Frontal cortex (tissue), 4 donors: Measurements from ENCODE around the gene PGR. TPM values are rescaled to one million over a fixed set of nuclear protein-coding genes. Genes with fewer than 3 reads are reported as not detected.
A peak's percentile ranks its signal among the peaks of the same experiment; 100 is the strongest.

ENCODE experiments used
- DNase-seq, 2 donors: peaks; one replicate each; pipeline ENCODE4 v3.0.0; 2012; ENCODE audit warnings: low spot score in 2 of 2
- FAIRE-seq: peaks from 2 replicates; lab custom pipeline; 2012; peaks lifted over from hg19 to GRCh38; lab: Jason Lieb, UNC
- total RNA-seq: library from RNA; depleted of rRNA; stranded (reverse); fragments of >200 nt; gene quantifications from one replicate; pipeline ENCODE4 v1.2.3, GENCODE V29; 2014
- donor health status: control.
- donor health status: control.
- donor health status: control.

PGR gene
- under 0.01 TPM for total RNA-seq

DNA sequence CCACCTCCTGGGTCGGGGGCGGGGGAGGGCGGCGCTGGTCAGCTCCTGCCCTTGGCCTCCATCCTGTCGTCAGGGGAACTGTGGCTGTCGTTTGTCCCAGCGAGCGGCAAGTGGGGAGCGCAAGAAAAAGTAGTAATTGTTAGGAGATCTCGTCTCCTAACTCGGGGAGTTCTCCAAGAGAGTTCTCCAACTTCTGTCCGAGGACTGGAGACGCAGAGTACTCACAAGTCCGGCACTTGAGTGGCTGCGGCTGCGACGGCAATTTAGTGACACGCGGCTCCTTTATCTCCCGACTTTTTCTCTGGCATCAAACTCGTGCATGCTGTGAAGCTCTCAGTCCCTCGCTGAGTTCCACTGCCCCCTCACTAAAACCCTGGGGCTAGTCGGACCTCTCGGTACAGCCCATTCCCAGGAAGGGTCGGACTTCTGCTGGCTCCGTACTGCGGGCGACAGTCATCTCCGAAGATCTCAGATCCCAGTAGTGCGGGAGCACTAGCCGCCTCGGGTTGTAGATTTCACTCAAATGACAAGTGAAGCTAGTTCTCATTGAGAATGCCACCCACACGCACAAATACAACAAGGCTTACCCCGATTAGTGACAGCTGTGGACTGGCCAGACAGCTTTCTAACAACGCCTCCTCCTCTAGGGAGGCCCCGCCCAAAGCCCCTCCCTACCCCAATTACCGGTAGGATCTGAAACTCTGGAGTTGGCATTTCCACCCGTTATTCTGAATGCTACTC is at the start of gene PGR:
TSS of gene PGR (minus strand) at position 611 of the 741 bp plus-strand sequence. CDS start 743 bp downstream, outside the sequence.
- FAIRE-seq (no peak), DNase-seq (peak in 1 of 2 donors; percentile 15)

- DNase-seq (no peak), FAIRE-seq (no peak)
Measured at GRCh38 chr11:101176381-101176780, 46.8 kb upstream of the PGR start.

- FAIRE-seq (no peak), DNase-seq (no peak)
Measured at GRCh38 chr11:101169944-101170343, 40.3 kb upstream of the PGR start.

- FAIRE-seq (no peak), DNase-seq (no peak)
Measured at GRCh38 chr11:101166038-101166437, 36.4 kb upstream of the PGR start.

DNA sequence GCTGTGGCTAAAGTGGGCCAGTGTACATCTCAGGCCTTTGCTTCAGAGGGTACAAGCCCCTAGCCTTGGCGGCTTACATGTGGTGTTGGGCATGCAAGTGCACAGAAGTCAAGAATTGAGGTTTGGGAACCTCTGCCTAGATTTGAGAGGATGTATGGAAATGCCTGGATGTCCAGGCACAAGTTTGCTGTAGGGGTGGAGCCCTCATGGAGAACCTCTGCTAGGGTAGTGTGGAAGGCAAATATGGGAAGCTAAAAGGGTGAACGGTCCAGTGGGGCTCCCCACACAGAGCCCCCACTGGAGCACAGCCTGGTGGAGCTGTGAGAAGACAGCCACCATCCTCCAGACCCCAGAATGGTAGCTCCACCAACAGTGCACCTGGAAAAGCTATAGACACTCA is 28.5 kb upstream of the PGR start:
- FAIRE-seq (no peak), DNase-seq (no peak)

GRCh38 chr11:101138245-101138930 is 8.8 kb upstream of the PGR start:
- no peak for FAIRE-seq
- DNase-seq = no peak

DNA sequence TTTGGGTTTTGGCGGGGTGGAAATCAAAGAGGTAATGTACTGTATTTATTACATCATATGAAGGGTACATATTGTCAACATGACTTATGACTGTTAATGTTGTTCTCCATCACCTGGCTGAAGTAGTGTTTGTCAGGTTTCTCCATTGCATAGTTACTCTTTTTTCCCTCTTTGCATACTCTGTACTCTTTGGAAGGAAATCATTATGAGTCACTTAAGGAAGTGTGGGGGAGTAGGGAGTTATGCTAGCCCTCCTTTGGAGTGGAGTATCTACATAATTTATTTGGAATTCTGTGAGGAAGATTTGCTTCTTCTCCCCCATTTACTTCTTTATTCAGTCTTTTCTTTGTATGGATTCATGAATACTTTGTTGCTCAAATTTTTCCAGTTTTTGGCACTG is 3.6 kb upstream of the PGR start:
- no peak for DNase-seq
- no peak for FAIRE-seq

GRCh38 chr11:101128571-101129202 is 926 bp downstream of the PGR start:
- no peak for DNase-seq

DNA sequence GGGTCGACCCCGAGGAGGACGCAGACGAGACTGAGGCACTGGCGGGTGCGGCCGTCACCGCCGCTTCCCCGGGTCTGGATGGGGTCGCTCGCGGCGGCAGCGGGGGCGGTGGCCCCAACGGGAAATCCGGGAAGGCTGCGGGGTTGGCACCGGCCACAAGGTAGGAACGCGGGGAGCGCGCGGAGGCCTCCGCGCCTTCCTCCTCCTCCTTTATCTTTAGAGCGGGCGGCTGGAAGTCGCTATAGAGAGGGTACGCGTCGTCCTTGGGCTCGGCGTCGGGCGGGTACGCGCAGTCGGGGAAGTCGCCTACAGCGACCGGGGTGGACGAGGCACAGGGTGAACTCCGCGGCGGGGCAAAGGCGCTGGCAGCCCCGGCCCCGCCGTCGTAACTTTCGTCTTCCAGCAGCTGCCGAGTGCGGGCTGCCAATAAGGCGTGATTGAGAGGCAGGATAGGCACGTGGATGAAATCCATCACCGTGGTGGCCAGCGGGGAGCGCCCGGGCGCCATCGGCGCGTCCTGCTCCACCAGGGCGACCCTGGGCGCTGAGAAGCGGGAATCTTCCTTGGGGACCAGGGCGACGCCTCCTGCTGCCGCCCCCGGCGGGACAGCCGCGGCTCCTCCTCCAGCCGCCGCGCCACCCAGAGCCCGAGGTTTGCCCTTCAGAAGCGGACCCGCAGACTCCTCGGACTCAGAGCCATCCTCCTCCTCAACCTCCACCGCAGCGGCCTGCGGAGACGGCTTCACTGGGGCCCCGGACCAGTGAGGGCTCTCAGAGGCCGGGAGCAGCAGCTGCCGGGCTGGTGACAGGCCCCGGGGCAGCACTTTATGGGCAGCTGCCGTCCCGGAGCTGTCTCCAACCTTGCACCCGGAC is 1.7 kb downstream of the PGR start:
- DNase-seq = peak; percentile 32 to 37
- no peak for FAIRE-seq

More at GRCh38 chr11:101128571-101129202, 926 bp downstream of the PGR start:
- FAIRE-seq = no peak

DNA sequence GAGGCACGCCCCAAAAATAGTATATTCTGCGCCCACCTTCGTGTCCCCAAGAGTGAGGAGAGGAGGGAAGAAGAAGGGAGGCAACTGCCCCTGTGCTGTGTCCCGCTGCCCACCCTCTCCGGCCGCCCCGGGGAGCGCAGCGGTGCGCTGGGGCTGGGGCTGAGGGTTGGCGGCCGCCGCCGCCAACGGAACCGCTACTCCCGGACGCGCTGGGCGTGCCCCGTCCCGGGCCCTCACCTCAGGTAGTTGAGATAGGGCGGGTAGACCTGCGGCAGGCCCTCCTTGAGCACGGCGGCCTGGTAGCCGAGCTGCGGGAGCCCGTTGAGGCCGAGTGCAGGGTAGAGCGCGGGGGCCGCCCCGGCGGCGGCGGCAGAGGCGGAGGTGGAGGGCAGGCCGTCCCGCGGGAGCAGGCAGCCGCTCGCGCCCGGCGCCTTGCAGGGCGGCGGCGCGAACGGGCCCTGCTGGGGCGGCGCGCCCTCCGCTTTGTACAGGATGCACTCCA is 2.4 kb downstream of the PGR start:
- FAIRE-seq (no peak), DNase-seq (peak; percentile 29 to 37)

- DNase-seq = no peak
Measured at GRCh38 chr11:101126551-101127196, 2.9 kb downstream of the PGR start.

GRCh38 chr11:101115671-101116160 is 13.9 kb downstream of the PGR start:
- FAIRE-seq = no peak
- DNase-seq = no peak

More at GRCh38 chr11:101126551-101127196, 2.9 kb downstream of the PGR start:
- no peak for FAIRE-seq

GRCh38 chr11:101113540-101113939 is 16.1 kb downstream of the PGR start:
- FAIRE-seq (no peak), DNase-seq (no peak)

- FAIRE-seq (no peak), DNase-seq (no peak)
Measured at GRCh38 chr11:101104716-101105115, 24.9 kb downstream of the PGR start.

DNA sequence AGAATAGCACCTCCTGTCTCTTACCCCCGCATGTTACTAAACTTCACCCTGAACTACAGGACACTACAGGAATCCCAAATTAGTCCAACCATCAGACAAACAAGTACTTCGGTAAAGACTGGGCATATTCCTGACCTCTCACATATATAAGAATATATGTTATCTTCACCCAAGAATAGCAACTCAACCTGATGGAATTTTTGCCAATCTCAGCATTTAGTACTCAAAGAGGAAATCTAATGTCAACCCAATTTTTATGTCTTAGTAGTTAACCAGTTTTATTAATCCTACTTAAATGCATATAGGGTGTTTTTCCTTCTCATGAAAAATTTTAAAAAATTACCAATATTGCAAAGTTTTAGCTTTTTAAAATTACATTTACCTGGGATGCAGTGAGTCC is 26.2 kb downstream of the PGR start:
- no peak for FAIRE-seq

DNA sequence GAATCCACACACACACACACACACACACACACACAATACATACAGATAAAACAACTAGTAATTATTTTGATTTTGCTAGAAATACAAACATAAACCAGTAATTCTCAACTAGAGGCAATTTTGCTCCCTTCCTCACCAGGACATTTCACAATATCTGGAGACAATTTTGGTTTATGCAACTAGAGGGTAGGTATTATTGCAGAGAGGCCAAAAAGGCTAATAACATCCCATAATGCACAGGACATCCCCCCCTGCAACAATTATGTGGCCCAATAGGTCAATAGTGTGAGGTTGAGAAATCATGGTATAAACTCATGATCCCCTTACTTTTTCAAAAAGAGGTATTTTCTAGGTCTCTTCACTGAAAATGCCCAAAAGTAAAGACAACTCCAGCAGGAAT is 29.0 kb downstream of the PGR start:
- no peak for FAIRE-seq
- DNase-seq = no peak

More for the DNA sequence above, 26.2 kb downstream of the PGR start:
- no peak for DNase-seq

DNA sequence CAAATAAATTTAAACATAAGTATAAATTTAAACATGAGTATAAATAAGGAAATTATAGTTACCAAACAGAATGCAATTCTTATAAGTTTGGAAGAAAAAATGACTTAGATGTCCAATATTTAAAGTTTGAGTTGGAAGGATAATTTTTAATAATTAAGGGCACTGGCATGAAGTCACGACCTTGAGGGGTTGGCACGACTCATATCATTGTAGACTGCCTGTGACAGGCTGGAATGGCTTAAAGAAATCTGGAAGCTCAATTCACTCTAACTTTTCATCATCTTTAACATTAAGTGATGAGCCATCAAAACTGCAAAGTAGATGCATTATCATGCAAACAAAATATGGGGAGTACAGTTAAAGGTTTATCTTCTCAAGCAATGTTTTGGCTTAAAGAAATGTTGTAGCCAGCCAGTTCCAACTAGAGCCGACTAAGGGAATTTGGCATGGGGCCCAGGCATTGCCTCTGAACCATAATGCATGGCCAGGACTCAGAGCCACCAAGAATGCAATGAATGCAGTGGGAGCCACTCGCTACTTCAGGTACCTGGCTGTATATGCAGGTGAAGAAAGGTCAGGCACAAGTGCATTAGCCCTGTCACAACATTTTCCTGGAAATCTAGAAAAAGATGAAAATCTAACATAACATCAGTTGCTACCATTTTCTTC is 33.4 kb downstream of the PGR start:
- no peak for FAIRE-seq

DNA sequence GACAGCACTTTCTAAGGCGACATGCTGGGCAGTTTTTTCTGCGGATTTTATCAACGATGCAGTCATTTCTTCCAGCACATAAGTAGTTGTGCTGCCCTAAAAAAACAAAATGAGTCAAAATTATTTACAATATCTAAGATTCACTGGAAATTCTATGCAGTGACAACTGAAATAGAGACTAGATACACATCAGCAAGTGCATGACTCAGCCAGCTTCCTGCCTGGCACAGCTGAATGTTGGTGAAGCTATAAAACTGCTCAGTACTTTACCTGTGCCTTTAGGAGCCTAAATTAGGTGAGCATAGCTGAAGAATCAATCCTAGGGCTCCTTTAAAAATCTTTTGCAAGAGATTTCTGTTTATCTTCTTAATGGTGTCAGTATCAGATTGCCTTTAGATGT is 37.8 kb downstream of the PGR start:
- FAIRE-seq (no peak), DNase-seq (no peak)

More for the DNA sequence above, 33.4 kb downstream of the PGR start:
- DNase-seq = no peak
